ENCODE results near the gene NANP. TPM values are rescaled to one million over a fixed set of nuclear protein-coding genes. Genes with fewer than 3 reads are reported as not detected.

The NANP gene
- total and polyA plus RNA-seq, 2 of the 13 experiments (the other 11 are each of a cell fraction or from before 2014, with no cell fraction given) = 8.9 to 21.5 TPM

DNA sequence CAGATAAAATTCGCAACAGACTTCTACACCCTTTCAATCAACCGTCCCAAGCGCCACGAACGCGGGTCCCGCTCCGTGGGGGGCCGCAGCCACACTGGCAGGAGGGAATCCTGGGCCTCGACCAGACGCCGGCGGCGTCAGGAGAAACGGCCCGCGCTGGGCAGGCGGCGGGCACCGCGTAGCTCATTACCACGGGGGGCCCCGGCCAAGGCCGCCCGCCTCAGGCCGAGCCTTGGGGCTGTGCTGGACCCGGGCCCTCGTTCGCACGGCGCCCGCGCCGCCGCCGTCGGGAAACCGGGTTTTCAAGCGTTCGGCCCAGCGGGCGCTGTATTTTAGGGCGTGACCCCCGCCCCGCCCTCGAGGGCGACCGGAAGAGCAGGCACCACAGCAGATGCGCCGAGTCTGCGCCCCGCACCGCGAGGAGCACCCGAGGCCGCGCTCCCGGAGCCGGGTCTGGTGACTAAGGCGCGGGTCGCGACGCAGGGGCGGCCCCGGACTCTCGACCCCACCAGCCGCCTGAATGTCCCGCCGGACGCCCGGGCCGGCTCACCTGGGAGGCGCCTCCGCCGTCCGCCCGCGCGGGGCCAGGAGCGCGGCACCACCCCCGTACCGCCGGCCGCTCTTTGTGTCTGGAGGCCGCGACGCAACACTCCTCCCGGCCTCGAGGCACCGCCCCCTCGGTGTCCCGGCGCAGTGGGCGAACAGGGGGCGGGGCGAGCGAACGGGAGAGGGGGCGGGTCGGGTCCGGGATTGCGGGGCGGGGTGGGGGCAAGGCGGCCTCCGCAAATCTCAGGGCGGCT is 38.7 kb downstream of the NANP start, which contains the start of gene NINL (continued):
- TF ChIP-seq, protein P1, sequence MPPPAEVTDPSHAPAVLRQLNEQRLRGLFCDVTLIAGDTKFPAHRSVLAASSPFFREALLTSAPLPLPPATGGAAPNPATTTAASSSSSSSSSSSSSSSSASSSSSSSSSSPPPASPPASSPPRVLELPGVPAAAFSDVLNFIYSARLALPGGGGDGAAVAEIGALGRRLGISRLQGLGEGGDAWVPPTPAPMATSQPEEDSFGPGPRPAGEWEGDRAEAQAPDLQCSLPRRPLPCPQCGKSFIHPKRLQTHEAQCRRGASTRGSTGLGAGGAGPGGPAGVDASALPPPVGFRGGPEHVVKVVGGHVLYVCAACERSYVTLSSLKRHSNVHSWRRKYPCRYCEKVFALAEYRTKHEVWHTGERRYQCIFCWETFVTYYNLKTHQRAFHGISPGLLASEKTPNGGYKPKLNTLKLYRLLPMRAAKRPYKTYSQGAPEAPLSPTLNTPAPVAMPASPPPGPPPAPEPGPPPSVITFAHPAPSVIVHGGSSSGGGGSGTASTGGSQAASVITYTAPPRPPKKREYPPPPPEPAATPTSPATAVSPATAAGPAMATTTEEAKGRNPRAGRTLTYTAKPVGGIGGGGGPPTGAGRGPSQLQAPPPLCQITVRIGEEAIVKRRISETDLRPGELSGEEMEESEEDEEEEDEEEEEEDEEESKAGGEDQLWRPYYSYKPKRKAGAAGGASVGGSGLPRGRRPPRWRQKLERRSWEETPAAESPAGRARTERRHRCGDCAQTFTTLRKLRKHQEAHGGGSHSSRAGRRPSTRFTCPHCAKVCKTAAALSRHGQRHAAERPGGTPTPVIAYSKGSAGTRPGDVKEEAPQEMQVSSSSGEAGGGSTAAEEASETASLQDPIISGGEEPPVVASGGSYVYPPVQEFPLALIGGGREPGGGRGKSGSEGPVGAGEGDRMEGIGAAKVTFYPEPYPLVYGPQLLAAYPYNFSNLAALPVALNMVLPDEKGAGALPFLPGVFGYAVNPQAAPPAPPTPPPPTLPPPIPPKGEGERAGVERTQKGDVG (CRISPR knock-in tag; IDR thresholded peaks at IDR 0.05; ENCODE audit: borderline replicate concordance) = 0 out of 2 replicates have a peak, but pooled peaks have one; percentile 37
- TF ChIP-seq, protein P2, sequence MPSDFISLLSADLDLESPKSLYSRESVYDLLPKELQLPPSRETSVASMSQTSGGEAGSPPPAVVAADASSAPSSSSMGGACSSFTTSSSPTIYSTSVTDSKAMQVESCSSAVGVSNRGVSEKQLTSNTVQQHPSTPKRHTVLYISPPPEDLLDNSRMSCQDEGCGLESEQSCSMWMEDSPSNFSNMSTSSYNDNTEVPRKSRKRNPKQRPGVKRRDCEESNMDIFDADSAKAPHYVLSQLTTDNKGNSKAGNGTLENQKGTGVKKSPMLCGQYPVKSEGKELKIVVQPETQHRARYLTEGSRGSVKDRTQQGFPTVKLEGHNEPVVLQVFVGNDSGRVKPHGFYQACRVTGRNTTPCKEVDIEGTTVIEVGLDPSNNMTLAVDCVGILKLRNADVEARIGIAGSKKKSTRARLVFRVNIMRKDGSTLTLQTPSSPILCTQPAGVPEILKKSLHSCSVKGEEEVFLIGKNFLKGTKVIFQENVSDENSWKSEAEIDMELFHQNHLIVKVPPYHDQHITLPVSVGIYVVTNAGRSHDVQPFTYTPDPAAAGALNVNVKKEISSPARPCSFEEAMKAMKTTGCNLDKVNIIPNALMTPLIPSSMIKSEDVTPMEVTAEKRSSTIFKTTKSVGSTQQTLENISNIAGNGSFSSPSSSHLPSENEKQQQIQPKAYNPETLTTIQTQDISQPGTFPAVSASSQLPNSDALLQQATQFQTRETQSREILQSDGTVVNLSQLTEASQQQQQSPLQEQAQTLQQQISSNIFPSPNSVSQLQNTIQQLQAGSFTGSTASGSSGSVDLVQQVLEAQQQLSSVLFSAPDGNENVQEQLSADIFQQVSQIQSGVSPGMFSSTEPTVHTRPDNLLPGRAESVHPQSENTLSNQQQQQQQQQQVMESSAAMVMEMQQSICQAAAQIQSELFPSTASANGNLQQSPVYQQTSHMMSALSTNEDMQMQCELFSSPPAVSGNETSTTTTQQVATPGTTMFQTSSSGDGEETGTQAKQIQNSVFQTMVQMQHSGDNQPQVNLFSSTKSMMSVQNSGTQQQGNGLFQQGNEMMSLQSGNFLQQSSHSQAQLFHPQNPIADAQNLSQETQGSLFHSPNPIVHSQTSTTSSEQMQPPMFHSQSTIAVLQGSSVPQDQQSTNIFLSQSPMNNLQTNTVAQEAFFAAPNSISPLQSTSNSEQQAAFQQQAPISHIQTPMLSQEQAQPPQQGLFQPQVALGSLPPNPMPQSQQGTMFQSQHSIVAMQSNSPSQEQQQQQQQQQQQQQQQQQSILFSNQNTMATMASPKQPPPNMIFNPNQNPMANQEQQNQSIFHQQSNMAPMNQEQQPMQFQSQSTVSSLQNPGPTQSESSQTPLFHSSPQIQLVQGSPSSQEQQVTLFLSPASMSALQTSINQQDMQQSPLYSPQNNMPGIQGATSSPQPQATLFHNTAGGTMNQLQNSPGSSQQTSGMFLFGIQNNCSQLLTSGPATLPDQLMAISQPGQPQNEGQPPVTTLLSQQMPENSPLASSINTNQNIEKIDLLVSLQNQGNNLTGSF (CRISPR knock-in tag; IDR thresholded peaks at IDR 0.05) = peak; percentile 90
- TF ChIP-seq FOXC1 (CRISPR knock-in tag; IDR thresholded peaks at IDR 0.05; ENCODE audit: borderline replicate concordance) = peak; percentile 97
- no peak for TF ChIP-seq ZBTB21 (CRISPR knock-in tag; IDR thresholded peaks at IDR 0.05)
- TF ChIP-seq ZNF629 (CRISPR knock-in tag; conservative IDR thresholded peaks at IDR 0.05) = peak; percentile 36; the same call in 1 of the 2 replicates
- TF ChIP-seq ATM (IDR thresholded peaks at IDR 0.05; ENCODE audit: borderline replicate concordance) = no peak
- TF ChIP-seq RARA (CRISPR knock-in tag; IDR thresholded peaks at IDR 0.05) = peak; percentile 35
- TF ChIP-seq THAP11 (CRISPR knock-in tag; IDR thresholded peaks at IDR 0.05) = peak; percentile 60
- peak; percentile 52 for TF ChIP-seq YY1 (IDR thresholded peaks at IDR 0.05; ENCODE audit: insufficient read depth, insufficient replicate concordance, low read depth, low read length)
- 0 out of 2 replicates have a peak, but pooled peaks have one; percentile 15 for TF ChIP-seq CAMTA2 (CRISPR knock-in tag; IDR thresholded peaks at IDR 0.05; ENCODE audit: borderline replicate concordance)
- TF ChIP-seq SIN3B (IDR thresholded peaks at IDR 0.05; ENCODE audit: low read length) = no peak; the same call in 1 of the 2 replicates
- TF ChIP-seq, protein P3, sequence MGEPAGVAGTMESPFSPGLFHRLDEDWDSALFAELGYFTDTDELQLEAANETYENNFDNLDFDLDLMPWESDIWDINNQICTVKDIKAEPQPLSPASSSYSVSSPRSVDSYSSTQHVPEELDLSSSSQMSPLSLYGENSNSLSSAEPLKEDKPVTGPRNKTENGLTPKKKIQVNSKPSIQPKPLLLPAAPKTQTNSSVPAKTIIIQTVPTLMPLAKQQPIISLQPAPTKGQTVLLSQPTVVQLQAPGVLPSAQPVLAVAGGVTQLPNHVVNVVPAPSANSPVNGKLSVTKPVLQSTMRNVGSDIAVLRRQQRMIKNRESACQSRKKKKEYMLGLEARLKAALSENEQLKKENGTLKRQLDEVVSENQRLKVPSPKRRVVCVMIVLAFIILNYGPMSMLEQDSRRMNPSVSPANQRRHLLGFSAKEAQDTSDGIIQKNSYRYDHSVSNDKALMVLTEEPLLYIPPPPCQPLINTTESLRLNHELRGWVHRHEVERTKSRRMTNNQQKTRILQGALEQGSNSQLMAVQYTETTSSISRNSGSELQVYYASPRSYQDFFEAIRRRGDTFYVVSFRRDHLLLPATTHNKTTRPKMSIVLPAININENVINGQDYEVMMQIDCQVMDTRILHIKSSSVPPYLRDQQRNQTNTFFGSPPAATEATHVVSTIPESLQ (CRISPR knock-in tag; conservative IDR thresholded peaks at IDR 0.05) = no peak
- peak; percentile 93 for TF ChIP-seq ZNF761 (CRISPR knock-in tag; conservative IDR thresholded peaks at IDR 0.05)
- no peak for TF ChIP-seq SETDB1 (CRISPR knock-in tag; IDR thresholded peaks at IDR 0.05; ENCODE audit: borderline replicate concordance)
- no peak for TF ChIP-seq TBP (CRISPR knock-in tag; IDR thresholded peaks at IDR 0.05)
- no peak for TF ChIP-seq RBAK (CRISPR knock-in tag; IDR thresholded peaks at IDR 0.05)
- TF ChIP-seq SPEN (CRISPR knock-in tag; IDR thresholded peaks at IDR 0.05; ENCODE audit: low read depth) = peak; percentile 67

Data from HepG2 (cell line).